ENCODE results near the gene CENPH.

- TF ChIP-seq, protein P1, sequence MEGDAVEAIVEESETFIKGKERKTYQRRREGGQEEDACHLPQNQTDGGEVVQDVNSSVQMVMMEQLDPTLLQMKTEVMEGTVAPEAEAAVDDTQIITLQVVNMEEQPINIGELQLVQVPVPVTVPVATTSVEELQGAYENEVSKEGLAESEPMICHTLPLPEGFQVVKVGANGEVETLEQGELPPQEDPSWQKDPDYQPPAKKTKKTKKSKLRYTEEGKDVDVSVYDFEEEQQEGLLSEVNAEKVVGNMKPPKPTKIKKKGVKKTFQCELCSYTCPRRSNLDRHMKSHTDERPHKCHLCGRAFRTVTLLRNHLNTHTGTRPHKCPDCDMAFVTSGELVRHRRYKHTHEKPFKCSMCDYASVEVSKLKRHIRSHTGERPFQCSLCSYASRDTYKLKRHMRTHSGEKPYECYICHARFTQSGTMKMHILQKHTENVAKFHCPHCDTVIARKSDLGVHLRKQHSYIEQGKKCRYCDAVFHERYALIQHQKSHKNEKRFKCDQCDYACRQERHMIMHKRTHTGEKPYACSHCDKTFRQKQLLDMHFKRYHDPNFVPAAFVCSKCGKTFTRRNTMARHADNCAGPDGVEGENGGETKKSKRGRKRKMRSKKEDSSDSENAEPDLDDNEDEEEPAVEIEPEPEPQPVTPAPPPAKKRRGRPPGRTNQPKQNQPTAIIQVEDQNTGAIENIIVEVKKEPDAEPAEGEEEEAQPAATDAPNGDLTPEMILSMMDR (IDR thresholded peaks at IDR 0.05; ENCODE audit: low read length): no peak
- TF ChIP-seq EZH2 (IDR thresholded peaks at IDR 0.05; ENCODE audit: borderline replicate concordance, low read length): no peak
Measured at GRCh38 chr5:69188811-69189161, 597 bp upstream of the CENPH start.
